HepG2 (cell line): ENCODE data around the gene THRA.

Experiments
- CENPX ChIP-seq: sonication (generic); formaldehyde crosslinking; IDR thresholded peaks from 2 replicates; pipeline ENCODE4 v1.9.0; 2021; ENCODE audit warnings: mild to moderate bottlenecking, missing genetic modification reagents, moderate library complexity
- ETV6 ChIP-seq: sonication (generic); formaldehyde crosslinking; conservative IDR thresholded peaks from 2 replicates; pipeline ENCODE4 v1.4.0; 2020; ENCODE audit warnings: missing genetic modification reagents
- MAFK ChIP-seq, 2 experiments: IDR thresholded peaks in 1 of 2; conservative IDR thresholded peaks in 1 of 2; 2 replicates each; pipeline ENCODE4 v1.6.1; 2011; ENCODE audit warnings: improper control_type of control experiment in 2 of 2, low read length in 2 of 2
- MXI1 ChIP-seq: IDR thresholded peaks from 3 replicates; pipeline ENCODE4 v1.6.1; 2012; ENCODE audit warnings: low read depth, low read length, inconsistent platforms, borderline replicate concordance
- NFIC ChIP-seq: IDR thresholded peaks from 2 replicates; pipeline ENCODE4 v1.6.1; 2012; ENCODE audit warnings: mild to moderate bottlenecking, low read length, inconsistent platforms
- NR1H2 ChIP-seq: sonication (generic); formaldehyde crosslinking; IDR thresholded peaks from 2 replicates; pipeline ENCODE4 v1.8.1; 2022; ENCODE audit warnings: low read depth, missing genetic modification reagents, borderline replicate concordance
- SP1 ChIP-seq, 2 experiments: fragments of 450-650 bp in 1 of 2; sonication (generic) in 1 of 2; formaldehyde crosslinking in 1 of 2; IDR thresholded peaks; 2 replicates each; pipeline versions ENCODE4 v1.4.0 to v1.6.1; 2016 to 2020; ENCODE audit warnings: missing genetic modification reagents in 1 of 2
- XRCC5 ChIP-seq: fragments of 200-400 bp; formaldehyde crosslinking; optimal IDR thresholded peaks from 2 replicates; pipeline ENCODE3; 2017; ENCODE audit warnings: mild to moderate bottlenecking, low read length
- ZBTB2 ChIP-seq: sonication (generic); formaldehyde crosslinking; IDR thresholded peaks from 2 replicates; pipeline ENCODE4 v1.8.0; 2022; ENCODE audit warnings: low read depth, missing genetic modification reagents
- ZNF143 ChIP-seq: sonication (generic); formaldehyde crosslinking; IDR thresholded peaks from 2 replicates; pipeline ENCODE4 v1.4.0; 2020; ENCODE audit warnings: missing genetic modification reagents
- ZNF841 ChIP-seq: sonication (generic); formaldehyde crosslinking; IDR thresholded peaks from 2 replicates; pipeline ENCODE4 v1.8.1; 2023; ENCODE audit warnings: missing genetic modification reagents, borderline replicate concordance

- TF ChIP-seq XRCC5 (no peak), ETV6 (no peak), ZNF143 (CRISPR knock-in tag) (no peak), MXI1 (no peak), MAFK (conservative IDR thresholded peaks at IDR 0.05 in 1 of 2, IDR thresholded peaks at IDR 0.05 in 1 of 2; ENCODE audit: low read length in 2 of 2) (no peak), CENPX (CRISPR knock-in tag) (no peak), NFIC (no peak), ZNF841 (CRISPR knock-in tag) (no peak), SP1 (IDR thresholded peaks at IDR 0.05) (no peak), SP1 (CRISPR knock-in tag; IDR thresholded peaks at IDR 0.05) (no peak), ZBTB2 (CRISPR knock-in tag) (no peak), NR1H2 (CRISPR knock-in tag) (no peak)
These were observed 66.7 kb downstream of the THRA start for GRCh38 chr17:40129498-40129897.
